Neutrophil (primary cell): ENCODE measurements around the gene HSPA1L.
"Not testable (repeated sequence)": the region's sequence is repeated elsewhere in the genome, so short reads cannot be mapped to it uniquely, and the experiment has no call there.

ENCODE experiments used
- H3K27ac ChIP-seq: fragments of 200-600 bp; sonication (generic); 2 replicates; pipeline ENCODE4 v1.5.1; 2016; ENCODE audit warnings: mild to moderate bottlenecking, moderate library complexity
- H3K27me3 ChIP-seq: fragments of 200-600 bp; sonication (generic); 2 replicates; pipeline ENCODE4 v1.6.0; 2016; ENCODE audit warnings: mild to moderate bottlenecking
- H3K36me3 ChIP-seq: fragments of 200-600 bp; sonication (generic); 2 replicates; pipeline ENCODE4 v1.5.1; 2017
- H3K4me1 ChIP-seq, 2 experiments: fragments of 200-600 bp in 1 of 2; sonication (generic) in 1 of 2; 1 replicate in 1 of 2; 2 replicates in 1 of 2; pipeline versions ENCODE4 v1.5.1 to v1.6.1; 2013 to 2016; ENCODE audit warnings: low read depth in 1 of 2, low read length in 1 of 2, mild to moderate bottlenecking in 1 of 2, moderate library complexity in 1 of 2; ENCODE audit not compliant: control insufficient read depth in 1 of 2, insufficient read depth in 1 of 2
- H3K4me3 ChIP-seq, 2 experiments: fragments of 200-600 bp in 1 of 2; sonication (generic) in 1 of 2; 1 replicate in 1 of 2; 2 replicates in 1 of 2; pipeline ENCODE4 v1.5.1; 2013 to 2016; ENCODE audit warnings: low read depth in 1 of 2, low read length in 1 of 2, mild to moderate bottlenecking in 1 of 2, moderate library complexity in 1 of 2
- H3K9me3 ChIP-seq: fragments of 200-600 bp; sonication (generic); 2 replicates; pipeline ENCODE4 v1.5.1; 2016
- CTCF ChIP-seq: fragments of 200-600 bp; sonication (generic); IDR thresholded peaks from 2 replicates; pipeline ENCODE4 v1.5.1; 2016; ENCODE audit warnings: antibody characterized with exemption

HSPA1L gene

GRCh38 chr6:31797588-31797987 lies 17.5 kb downstream of the HSPA1L start:
- TF ChIP-seq CTCF: no peak
- H3K36me3 ChIP-seq: no peaks in the 10 kb centered on the region
- no peak overlapping the region for H3K4me3 ChIP-seq
- H3K27ac ChIP-seq: peak overlapping the region; percentile 99
- no peaks in the 10 kb centered on the region for H3K9me3 ChIP-seq
- H3K27me3 ChIP-seq: no peaks in the 10 kb centered on the region
- H3K4me1 ChIP-seq: peaks cover 30 to 31% of the 10 kb centered on the region in 2 experiments

- H3K4me1 ChIP-seq: peaks cover 30 to 31% of the 10 kb centered on the region in 2 experiments
- no peaks in the 10 kb centered on the region for H3K9me3 ChIP-seq
- H3K36me3 ChIP-seq: no peaks in the 10 kb centered on the region
- H3K27ac ChIP-seq: peak overlapping the region; percentile 99
- H3K4me3 ChIP-seq: no peak overlapping the region
- no peaks in the 10 kb centered on the region for H3K27me3 ChIP-seq
- no peak for TF ChIP-seq CTCF
Observed at GRCh38 chr6:31796993-31797385, 18.1 kb downstream of the HSPA1L start.

GRCh38 chr6:31795616-31796298 lies 19.3 kb downstream of the HSPA1L start, which contains the start of gene VARS1:
VARS1 (minus strand) TSS chr6:31795752; CDS start chr6:31795217, 535 bp downstream.
- TF ChIP-seq CTCF: peak; percentile 99
- no peaks in the 10 kb centered on the region for H3K36me3 ChIP-seq
- peaks cover 30 to 31% of the 10 kb centered on the region in 2 experiments for H3K4me1 ChIP-seq
- no peaks in the 10 kb centered on the region for H3K27me3 ChIP-seq
- peak within 1 kb of the TSS; percentile 87 to 90 for H3K4me3 ChIP-seq
- H3K27ac ChIP-seq: peak within 1 kb of the TSS; percentile 99
- H3K9me3 ChIP-seq: no peaks in the 10 kb centered on the region

- H3K27me3 ChIP-seq: no peaks in the 10 kb centered on the region
- H3K36me3 ChIP-seq: no peaks in the 10 kb centered on the region
- H3K9me3 ChIP-seq: no peaks in the 10 kb centered on the region
- no peak for TF ChIP-seq CTCF
- H3K4me3 ChIP-seq: peak overlapping the region; percentile 87 to 90
- peak overlapping the region; percentile 99 for H3K27ac ChIP-seq
- peaks cover 30 to 31% of the 10 kb centered on the region in 2 experiments for H3K4me1 ChIP-seq
Observed at GRCh38 chr6:31794866-31795615, 20.0 kb downstream of the HSPA1L start.

GRCh38 chr6:31794294-31794865 lies 20.7 kb downstream of the HSPA1L start:
- H3K36me3 ChIP-seq: no peaks in the 10 kb centered on the region
- no peaks in the 10 kb centered on the region for H3K9me3 ChIP-seq
- no peak overlapping the region for H3K27ac ChIP-seq
- peak overlapping the region in 1 of 2 experiments; percentile 90 for H3K4me3 ChIP-seq
- TF ChIP-seq CTCF: no peak
- H3K4me1 ChIP-seq: peaks cover 30 to 31% of the 10 kb centered on the region in 2 experiments
- no peaks in the 10 kb centered on the region for H3K27me3 ChIP-seq

GRCh38 chr6:31793927-31794245 lies 21.2 kb downstream of the HSPA1L start:
- H3K4me1 ChIP-seq: peaks cover 30 to 31% of the 10 kb centered on the region in 2 experiments
- not testable (repeated sequence) for H3K4me3 ChIP-seq, H3K9me3 ChIP-seq

More at GRCh38 chr6:31793927-31794245, 21.2 kb downstream of the HSPA1L start:
- not testable (repeated sequence) for H3K27me3 ChIP-seq, H3K36me3 ChIP-seq, H3K27ac ChIP-seq
